Transverse colon (tissue), 4 donors: Measurements from ENCODE around the gene CABCOCO1. TPM values are rescaled to one million over a fixed set of nuclear protein-coding genes. Genes with fewer than 3 reads are reported as not detected.

ENCODE experiments used
- DNase-seq: peaks from one replicate; pipeline ENCODE4 v3.0.0-alpha.2; 2019
- H3K27ac ChIP-seq, 4 donors: fragments of 200-600 bp; sonication (generic); 2 replicates each; pipeline ENCODE4 v1.5.1; 2016 to 2018; ENCODE audit warnings: inconsistent platforms in 4 of 4
- H3K27me3 ChIP-seq: fragments of 200-600 bp; sonication (generic); 2 replicates; pipeline ENCODE4 v1.5.1; 2017; ENCODE audit warnings: inconsistent platforms
- H3K36me3 ChIP-seq, 4 donors: fragments of 200-600 bp; sonication (generic); 2 replicates each; pipeline ENCODE4 v1.5.1; 2017 to 2019; ENCODE audit warnings: inconsistent platforms in 4 of 4
- H3K4me1 ChIP-seq, 4 donors: fragments of 200-600 bp; sonication (generic); 2 replicates each; pipeline ENCODE4 v1.5.1; 2017 to 2020; ENCODE audit warnings: inconsistent platforms in 4 of 4
- H3K4me3 ChIP-seq, 4 donors: fragments of 200-600 bp; sonication (generic); 1 replicate in 1 of 4; 2 replicates in 3 of 4; pipeline versions ENCODE4 v1.5.1 to v1.6.1; 2017 to 2019; ENCODE audit warnings: inconsistent platforms in 4 of 4
- H3K9me3 ChIP-seq, 2 donors: fragments of 200-600 bp; sonication (generic); 2 replicates each; pipeline ENCODE4 v1.5.1; 2017 to 2019; ENCODE audit warnings: inconsistent platforms in 2 of 2
- CTCF ChIP-seq, 5 experiments: fragments of 200-600 bp in 3 of 5; fragments of 450-650 bp in 2 of 5; sonication (generic) in 3 of 5; IDR thresholded peaks; 1 replicate in 2 of 5; 2 replicates in 3 of 5; pipeline ENCODE4 v1.5.1; 2016 to 2017; ENCODE audit warnings: antibody characterized with exemption in 5 of 5, inconsistent platforms in 3 of 5, mild to moderate bottlenecking in 2 of 5, moderate library complexity in 1 of 5
- EP300 ChIP-seq: sonication (generic); formaldehyde crosslinking; IDR thresholded peaks from one replicate; pipeline ENCODE4 v1.6.1; 2017; ENCODE audit warnings: antibody characterized with exemption, low read depth
- POLR2A ChIP-seq: fragments of 450-650 bp; IDR thresholded peaks from one replicate; pipeline ENCODE4 v1.6.1; 2016; ENCODE audit warnings: antibody characterized with exemption, mild to moderate bottlenecking, moderate library complexity
- POLR2AphosphoS5 ChIP-seq, 3 donors: sonication (generic); formaldehyde crosslinking; IDR thresholded peaks; one replicate each; pipeline ENCODE4 v1.6.1; 2016; ENCODE audit warnings: antibody characterized with exemption in 3 of 3
- whole genome bisulfite sequencing, 2 donors: methylation state at CpG; one replicate each; pipeline ENCODE4 v1.1.5; 2018; ENCODE audit warnings: low coverage in 1 of 2; 5-methylcytosine and 5-hydroxymethylcytosine counted together
- in situ Hi-C, 4 donors: fragments of 200-750 bp; cut with MboI; loops; one replicate each; pipeline versions ENCODE4 v1.15.0 to v1.15.1; 2017; ENCODE audit warnings: low sequenced_read_pairs in 3 of 4, low pct_ligation_motif_present in 1 of 4, low pct_unique_long_range_greater_than_20kb in 1 of 4
- intact Hi-C: fragments of 100-400 bp; cut with DNase I; formaldehyde crosslinking; loops from one replicate; pipeline ENCODE4 v1.15.1; 2023; ENCODE audit warnings: low total_unique reads
- total RNA-seq, 4 donors: library from RNA; depleted of rRNA; stranded (reverse); fragments of >200 nt; gene quantifications; one replicate each; pipeline ENCODE4 v1.1.0, GENCODE V29; 2016

Gene CABCOCO1
- total RNA-seq, 4 donors from 2014 or later = not detected

GRCh38 chr10:61617586-61617985, 45.1 kb upstream of the CABCOCO1 start:
- no peak for TF ChIP-seq EP300
- TF ChIP-seq POLR2A = no peak
- TF ChIP-seq CTCF (IDR thresholded peaks at IDR 0.05) = no peak
- no peak for TF ChIP-seq POLR2AphosphoS5 (IDR thresholded peaks at IDR 0.05)
- DNase-seq = no peak
- WGBS, 2 donors = 68 to 75% methylated on average over 5 of the region's 5 CpGs
- no peaks in the 10 kb centered on the region for H3K4me1 ChIP-seq
- H3K36me3 ChIP-seq = no peaks in the 10 kb centered on the region
- in situ Hi-C loops = no loop called here
- H3K27ac ChIP-seq = no peak overlapping the region
- H3K27me3 ChIP-seq = no peaks in the 10 kb centered on the region
- intact Hi-C loops = no loop called here
- no peaks in the 10 kb centered on the region for H3K9me3 ChIP-seq
- no peak overlapping the region for H3K4me3 ChIP-seq

DNA sequence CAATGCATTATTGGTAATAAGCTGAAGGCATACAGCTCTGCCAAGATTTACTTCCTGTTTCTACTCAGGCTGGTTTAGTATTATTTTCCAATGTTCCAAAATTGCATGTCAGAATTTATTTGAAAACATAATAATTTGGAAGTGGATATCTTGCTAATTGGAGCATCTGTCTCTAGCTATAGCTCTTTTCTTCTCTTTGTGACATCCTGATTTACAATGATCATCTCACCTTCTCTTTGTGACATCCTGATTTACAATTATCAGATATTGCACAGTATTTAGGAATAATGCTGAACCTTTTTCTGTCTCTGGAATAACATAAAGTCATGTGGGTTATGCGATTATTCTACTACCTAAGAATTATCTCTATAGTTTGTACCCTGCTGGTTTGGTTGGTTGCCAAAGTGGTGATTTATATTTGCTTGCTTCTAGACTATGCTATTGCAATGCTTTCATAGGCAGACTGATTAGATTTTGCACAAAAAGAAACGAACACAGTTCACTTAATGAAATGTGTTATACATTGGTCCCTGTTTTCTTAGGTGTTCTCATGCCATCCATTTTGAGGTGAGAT, 44.3 kb upstream of the CABCOCO1 start:
- 46 to 70% methylated on average over 2 of the region's 2 CpGs for WGBS, 2 donors
- Histone ChIP-seq H3K4me1 (peaks cover 0 to 4% (median 0%) of the 10 kb centered on the region in 4 donors), H3K27me3 (no peaks in the 10 kb centered on the region), H3K36me3 (no peaks in the 10 kb centered on the region), H3K27ac (no peak overlapping the region), H3K4me3 (no peak overlapping the region), H3K9me3 (no peaks in the 10 kb centered on the region)
- DNase-seq = no peak
- TF ChIP-seq POLR2A (no peak), POLR2AphosphoS5 (IDR thresholded peaks at IDR 0.05) (no peak), CTCF (IDR thresholded peaks at IDR 0.05) (no peak), EP300 (no peak)
- in situ Hi-C loops (no loop called here), intact Hi-C loops (no loop called here)

- no peak for DNase-seq
- intact Hi-C loops = no loop called here
- Histone ChIP-seq H3K36me3 (no peaks in the 10 kb centered on the region), H3K27ac (no peak overlapping the region), H3K27me3 (no peaks in the 10 kb centered on the region), H3K4me1 (peaks cover 0 to 6% (median 0%) of the 10 kb centered on the region in 4 donors), H3K9me3 (no peaks in the 10 kb centered on the region), H3K4me3 (no peak overlapping the region)
- in situ Hi-C loops = no loop called here
- TF ChIP-seq CTCF (IDR thresholded peaks at IDR 0.05) (no peak), POLR2AphosphoS5 (IDR thresholded peaks at IDR 0.05) (no peak), EP300 (no peak), POLR2A (no peak)
Measured at GRCh38 chr10:61620506-61620905, 42.2 kb upstream of the CABCOCO1 start.

DNA sequence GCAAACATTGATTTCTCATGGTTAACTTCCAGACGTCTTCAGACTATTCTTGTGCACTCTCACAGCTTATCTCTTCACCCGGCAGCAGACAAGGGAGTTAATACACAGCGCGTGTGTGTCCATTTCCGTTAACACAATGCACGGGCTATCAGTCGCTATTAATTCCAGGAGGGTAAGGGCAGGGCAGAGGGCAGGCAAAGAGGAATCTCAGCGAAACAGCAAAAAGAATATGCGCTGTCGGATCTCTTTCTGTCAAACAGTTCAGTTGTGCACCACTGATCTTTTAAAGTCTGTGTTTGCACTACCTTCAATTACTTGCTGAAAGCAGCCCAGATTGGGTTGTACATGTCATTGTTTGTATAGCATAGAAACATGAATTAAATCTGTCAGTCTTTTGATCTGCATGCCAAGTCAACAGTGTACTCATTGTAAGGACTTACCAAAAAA, 41.1 kb upstream of the CABCOCO1 start:
- intact Hi-C loops = no loop called here
- no peaks in the 10 kb centered on the region for H3K9me3 ChIP-seq
- in situ Hi-C loops = no loop called here
- DNase-seq = no peak
- no peak overlapping the region for H3K27ac ChIP-seq
- no peaks in the 10 kb centered on the region for H3K36me3 ChIP-seq
- H3K4me1 ChIP-seq = peaks cover 0 to 6% (median 0%) of the 10 kb centered on the region in 4 donors
- no peak for TF ChIP-seq POLR2AphosphoS5 (IDR thresholded peaks at IDR 0.05)
- no peak for TF ChIP-seq CTCF (IDR thresholded peaks at IDR 0.05)
- no peak for TF ChIP-seq POLR2A
- no peak for TF ChIP-seq EP300
- WGBS, 2 donors = 48 to 54% methylated on average over 7 to 10 of the region's 10 CpGs
- no peaks in the 10 kb centered on the region for H3K27me3 ChIP-seq
- H3K4me3 ChIP-seq = no peak overlapping the region
